ENCODE measurements around the gene CD109.

Gene CD109

GRCh38 chr6:73671911-73672685, 23.9 kb upstream of the CD109 start:
- TF ChIP-seq, protein P1, sequence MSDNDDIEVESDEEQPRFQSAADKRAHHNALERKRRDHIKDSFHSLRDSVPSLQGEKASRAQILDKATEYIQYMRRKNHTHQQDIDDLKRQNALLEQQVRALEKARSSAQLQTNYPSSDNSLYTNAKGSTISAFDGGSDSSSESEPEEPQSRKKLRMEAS (IDR thresholded peaks at IDR 0.05): no peak
- TF ChIP-seq, protein P2, sequence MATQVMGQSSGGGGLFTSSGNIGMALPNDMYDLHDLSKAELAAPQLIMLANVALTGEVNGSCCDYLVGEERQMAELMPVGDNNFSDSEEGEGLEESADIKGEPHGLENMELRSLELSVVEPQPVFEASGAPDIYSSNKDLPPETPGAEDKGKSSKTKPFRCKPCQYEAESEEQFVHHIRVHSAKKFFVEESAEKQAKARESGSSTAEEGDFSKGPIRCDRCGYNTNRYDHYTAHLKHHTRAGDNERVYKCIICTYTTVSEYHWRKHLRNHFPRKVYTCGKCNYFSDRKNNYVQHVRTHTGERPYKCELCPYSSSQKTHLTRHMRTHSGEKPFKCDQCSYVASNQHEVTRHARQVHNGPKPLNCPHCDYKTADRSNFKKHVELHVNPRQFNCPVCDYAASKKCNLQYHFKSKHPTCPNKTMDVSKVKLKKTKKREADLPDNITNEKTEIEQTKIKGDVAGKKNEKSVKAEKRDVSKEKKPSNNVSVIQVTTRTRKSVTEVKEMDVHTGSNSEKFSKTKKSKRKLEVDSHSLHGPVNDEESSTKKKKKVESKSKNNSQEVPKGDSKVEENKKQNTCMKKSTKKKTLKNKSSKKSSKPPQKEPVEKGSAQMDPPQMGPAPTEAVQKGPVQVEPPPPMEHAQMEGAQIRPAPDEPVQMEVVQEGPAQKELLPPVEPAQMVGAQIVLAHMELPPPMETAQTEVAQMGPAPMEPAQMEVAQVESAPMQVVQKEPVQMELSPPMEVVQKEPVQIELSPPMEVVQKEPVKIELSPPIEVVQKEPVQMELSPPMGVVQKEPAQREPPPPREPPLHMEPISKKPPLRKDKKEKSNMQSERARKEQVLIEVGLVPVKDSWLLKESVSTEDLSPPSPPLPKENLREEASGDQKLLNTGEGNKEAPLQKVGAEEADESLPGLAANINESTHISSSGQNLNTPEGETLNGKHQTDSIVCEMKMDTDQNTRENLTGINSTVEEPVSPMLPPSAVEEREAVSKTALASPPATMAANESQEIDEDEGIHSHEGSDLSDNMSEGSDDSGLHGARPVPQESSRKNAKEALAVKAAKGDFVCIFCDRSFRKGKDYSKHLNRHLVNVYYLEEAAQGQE (IDR thresholded peaks at IDR 0.05; ENCODE audit: low read depth): no peak
- TF ChIP-seq CEBPB (IDR thresholded peaks at IDR 0.05) (0 out of 2 replicates have a peak, but pooled peaks have one; percentile 10), NFIC (IDR thresholded peaks at IDR 0.05) (no peak)

DNA sequence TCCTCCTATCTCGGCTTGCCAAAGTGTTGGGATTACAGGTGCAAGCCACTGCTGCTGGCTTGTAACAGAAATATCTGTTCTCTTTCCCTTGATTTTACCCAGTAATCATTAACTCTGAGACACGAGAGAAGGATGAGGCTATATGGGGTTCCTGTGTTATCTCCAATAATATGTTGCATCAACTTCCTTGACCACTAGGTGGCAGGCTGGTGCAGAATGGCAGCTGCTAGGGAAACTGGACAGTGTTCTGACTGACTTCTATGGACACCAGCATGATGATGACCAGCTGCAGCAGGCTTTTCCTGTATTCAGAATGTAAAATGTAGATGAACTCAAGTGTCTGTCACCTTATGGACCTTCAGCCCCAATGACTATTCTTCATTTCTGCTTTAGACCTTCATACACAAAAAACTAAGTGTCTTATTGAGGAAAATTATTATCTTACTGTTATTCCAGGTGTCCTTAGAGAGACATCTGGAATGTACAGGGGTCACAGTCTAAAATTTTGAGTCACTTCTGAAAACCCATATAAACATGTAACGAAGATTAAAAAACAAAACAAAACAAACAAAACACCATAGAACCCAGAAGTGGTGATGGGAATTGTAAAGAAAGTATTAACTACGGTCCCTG, 20.4 kb upstream of the CD109 start:
- TF ChIP-seq EGR1 (IDR thresholded peaks at IDR 0.05): no peak
- TF ChIP-seq, protein P1 (IDR thresholded peaks at IDR 0.05): no peak
- TF ChIP-seq FOXM1 (IDR thresholded peaks at IDR 0.05; ENCODE audit: borderline replicate concordance, low read depth): no peak
- no peak for TF ChIP-seq USF1 (IDR thresholded peaks at IDR 0.05)
- TF ChIP-seq RAD21 (IDR thresholded peaks at IDR 0.05; ENCODE audit: low read depth): peak; percentile 90
- no peak for TF ChIP-seq EP300 (IDR thresholded peaks at IDR 0.05; ENCODE audit: borderline replicate concordance)
- TF ChIP-seq, protein P2 (IDR thresholded peaks at IDR 0.05; ENCODE audit: low read depth): no peak
- no peak for TF ChIP-seq TEAD4 (IDR thresholded peaks at IDR 0.05)

DNA sequence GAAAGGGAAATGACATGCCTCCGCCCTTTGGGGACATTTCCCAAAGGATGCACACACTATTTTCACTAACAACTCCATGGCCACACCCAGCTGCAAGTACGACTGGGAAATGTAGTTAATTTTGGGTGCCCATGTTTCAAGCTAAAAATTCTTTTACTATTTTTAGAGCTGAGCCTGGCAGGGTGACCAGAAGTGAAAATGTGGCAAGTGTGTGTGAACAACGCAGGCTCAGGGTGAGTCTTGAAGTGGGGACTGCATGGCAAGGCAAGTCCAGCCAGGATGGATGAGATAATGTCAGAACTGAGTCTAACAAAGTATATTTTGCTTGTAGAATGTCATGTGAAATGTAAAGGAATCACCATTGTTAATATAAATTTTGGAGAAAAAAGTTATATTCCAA, 17.0 kb upstream of the CD109 start:
- TF ChIP-seq TAF1 (IDR thresholded peaks at IDR 0.05; ENCODE audit: low read depth): no peak
- TF ChIP-seq NFIC (IDR thresholded peaks at IDR 0.05): no peak
- no peak for TF ChIP-seq ZBTB7A (IDR thresholded peaks at IDR 0.05; ENCODE audit: low read depth)
- TF ChIP-seq USF1 (IDR thresholded peaks at IDR 0.05): no peak
- TF ChIP-seq RAD21 (IDR thresholded peaks at IDR 0.05; ENCODE audit: low read depth): no peak
- no peak for TF ChIP-seq EGR1 (IDR thresholded peaks at IDR 0.05)
- TF ChIP-seq CEBPB (IDR thresholded peaks at IDR 0.05): no peak
- TF ChIP-seq CREB1 (IDR thresholded peaks at IDR 0.05; ENCODE audit: low read depth): no peak
- TF ChIP-seq, protein P2 (IDR thresholded peaks at IDR 0.05; ENCODE audit: low read depth): no peak
- TF ChIP-seq TCF12 (IDR thresholded peaks at IDR 0.05; ENCODE audit: low read depth): no peak

DNA sequence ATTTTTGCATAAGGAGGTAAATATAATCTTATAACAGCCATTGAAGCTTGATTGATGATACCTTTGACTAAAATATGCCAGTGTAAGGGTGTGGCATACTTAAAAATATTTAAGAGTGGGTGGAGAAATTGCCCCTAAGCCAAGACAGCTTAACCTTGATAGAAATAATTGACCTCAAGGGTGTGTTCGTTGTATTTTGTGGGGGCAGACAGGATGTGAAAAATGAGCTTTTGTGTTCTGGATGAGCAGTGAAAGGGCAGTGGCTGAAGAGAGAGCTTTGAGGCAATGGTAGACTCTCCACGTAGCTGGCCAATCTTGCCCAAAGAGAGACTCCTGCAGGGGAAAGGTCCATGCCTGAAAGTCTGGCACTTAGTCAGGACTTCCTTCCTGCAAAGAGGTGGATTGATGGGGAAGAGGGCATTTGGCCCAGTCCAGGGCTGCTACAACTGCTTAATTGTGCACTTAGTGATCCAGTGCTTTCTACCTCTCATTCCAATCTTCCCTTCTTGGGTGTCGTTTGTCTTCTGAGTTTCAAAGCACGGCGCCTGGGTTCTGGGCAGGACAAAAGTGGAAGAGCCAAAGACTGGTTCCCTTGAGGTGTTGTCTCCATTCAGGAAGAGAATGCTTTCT, 15.6 kb upstream of the CD109 start:
- no peak for TF ChIP-seq FOXM1 (IDR thresholded peaks at IDR 0.05; ENCODE audit: borderline replicate concordance, low read depth)
- TF ChIP-seq EGR1 (IDR thresholded peaks at IDR 0.05): peak; percentile 39; the same call in 1 of the 2 replicates
- TF ChIP-seq EP300 (IDR thresholded peaks at IDR 0.05; ENCODE audit: borderline replicate concordance): no peak
- TF ChIP-seq NFIC (IDR thresholded peaks at IDR 0.05): 0 out of 2 replicates have a peak, but pooled peaks have one; percentile 7
- TF ChIP-seq TCF12 (IDR thresholded peaks at IDR 0.05; ENCODE audit: low read depth): no peak
- no peak for TF ChIP-seq TEAD4 (IDR thresholded peaks at IDR 0.05)
- TF ChIP-seq ZBTB7A (IDR thresholded peaks at IDR 0.05; ENCODE audit: low read depth): no peak
- TF ChIP-seq RAD21 (IDR thresholded peaks at IDR 0.05; ENCODE audit: low read depth): no peak

Measured in Ishikawa (cell line).